Kidney glomerular epithelial cell (primary cell): ENCODE data around the gene SNAI1.
"Not testable (repeated sequence)": the region's sequence is repeated elsewhere in the genome, so short reads cannot be mapped to it uniquely, and the experiment has no call there.

ENCODE experiments used
- DNase-seq: peaks from one replicate; lab custom pipeline; 2025; lab: John Stamatoyannopoulos, UW

SNAI1 gene

DNA sequence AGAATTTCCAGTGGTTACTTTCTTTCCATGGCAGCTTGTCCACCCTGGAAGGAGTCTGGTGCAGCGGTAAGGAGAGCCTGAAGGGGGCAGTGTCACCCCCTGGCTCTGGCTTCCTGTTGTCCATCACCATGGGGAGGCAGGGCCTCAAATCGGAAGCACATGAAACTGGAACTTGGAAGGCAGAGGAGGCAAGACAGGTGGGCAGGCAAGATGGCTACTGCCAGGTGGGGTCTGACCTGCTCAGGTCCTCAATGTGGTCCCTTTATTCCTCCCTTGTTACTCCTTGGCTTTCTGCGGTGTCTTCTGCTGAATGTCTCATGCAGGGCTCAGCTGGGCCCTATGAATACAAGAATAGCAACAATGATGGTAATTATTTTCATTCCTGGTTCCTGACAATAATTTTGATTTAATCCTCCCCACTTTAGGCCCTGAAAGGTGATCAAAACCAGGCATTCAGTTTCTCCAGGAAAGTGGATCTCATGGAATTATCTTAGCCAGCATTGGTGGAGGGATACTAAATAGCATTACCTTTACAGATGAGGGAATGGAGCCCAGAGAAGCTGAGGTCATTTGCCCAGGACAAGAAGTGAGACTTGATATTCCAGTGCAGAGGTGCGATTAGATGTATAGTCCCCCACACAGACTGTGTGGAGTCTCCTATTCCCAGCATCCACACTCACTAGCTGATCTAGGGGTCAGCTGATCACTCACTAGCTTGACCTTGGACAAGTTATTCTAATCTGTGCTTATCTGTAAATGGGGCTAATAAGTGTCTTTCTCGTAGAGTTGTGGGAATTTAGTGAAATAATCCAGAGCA is 17.6 kb upstream of the SNAI1 start:
- no peak for DNase-seq

DNA sequence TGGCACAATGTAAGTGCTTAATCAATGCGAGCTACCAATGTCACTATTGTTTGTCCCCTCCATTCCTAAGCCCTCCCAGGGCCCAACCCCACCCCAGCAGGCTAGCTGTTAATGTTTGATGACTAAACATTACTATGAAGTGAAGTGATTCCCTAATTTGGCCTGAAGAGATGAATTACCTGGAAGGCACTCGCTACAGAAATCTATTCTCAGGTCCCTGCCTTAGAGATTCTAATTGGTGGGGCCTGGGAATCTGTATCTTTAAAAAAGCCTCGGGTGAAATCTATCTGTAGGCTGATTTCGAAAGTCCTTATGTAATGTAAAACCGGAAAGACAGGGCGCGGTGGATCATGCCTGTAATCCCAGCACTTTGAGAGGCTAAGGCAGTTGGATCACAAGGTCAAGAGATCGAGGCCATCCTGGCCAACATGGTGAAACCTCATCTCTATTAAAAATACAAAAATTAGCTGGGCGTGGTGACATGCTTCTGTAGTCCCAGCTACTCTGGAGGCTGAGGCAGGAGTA is 16.9 kb upstream of the SNAI1 start:
- no peak for DNase-seq

DNA sequence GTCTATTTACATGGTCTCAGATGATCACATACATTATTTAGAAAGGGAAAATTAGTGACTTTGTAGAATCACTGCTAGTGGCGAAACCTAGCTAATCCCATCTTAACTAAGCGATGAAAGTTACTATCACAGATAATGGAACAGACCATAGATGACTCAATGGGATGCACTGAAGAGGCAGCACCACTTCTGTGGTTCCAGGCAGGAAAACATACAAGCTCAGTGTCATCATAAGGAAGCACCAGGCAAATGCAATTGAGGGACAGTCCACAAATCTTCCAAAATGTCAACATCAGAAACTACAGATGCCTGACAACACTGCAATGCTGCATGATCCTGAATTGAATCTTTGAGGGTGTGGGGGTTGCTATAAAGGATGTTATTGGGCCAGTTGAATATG is 15.9 kb upstream of the SNAI1 start:
- DNase-seq: no peak

DNA sequence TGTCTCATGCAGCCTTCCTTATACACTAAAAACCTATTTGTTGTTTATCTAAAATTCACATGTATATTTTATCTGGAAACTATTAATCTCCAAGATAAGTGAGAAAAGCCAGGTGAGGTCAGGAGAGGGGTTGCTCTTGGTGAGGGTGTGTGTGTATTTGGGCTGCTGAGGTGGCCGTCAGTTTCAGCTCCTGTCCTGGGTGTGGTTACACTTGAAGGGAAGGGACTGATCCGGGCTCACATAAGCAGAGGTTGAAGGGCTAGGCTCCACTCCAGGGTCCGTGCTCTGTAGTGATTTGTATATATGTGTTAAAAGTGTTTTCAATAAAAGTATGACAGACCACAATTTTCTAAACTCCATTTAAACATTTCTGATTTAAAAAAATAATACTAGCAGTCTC is 13.5 kb upstream of the SNAI1 start:
- no peak for DNase-seq

DNA sequence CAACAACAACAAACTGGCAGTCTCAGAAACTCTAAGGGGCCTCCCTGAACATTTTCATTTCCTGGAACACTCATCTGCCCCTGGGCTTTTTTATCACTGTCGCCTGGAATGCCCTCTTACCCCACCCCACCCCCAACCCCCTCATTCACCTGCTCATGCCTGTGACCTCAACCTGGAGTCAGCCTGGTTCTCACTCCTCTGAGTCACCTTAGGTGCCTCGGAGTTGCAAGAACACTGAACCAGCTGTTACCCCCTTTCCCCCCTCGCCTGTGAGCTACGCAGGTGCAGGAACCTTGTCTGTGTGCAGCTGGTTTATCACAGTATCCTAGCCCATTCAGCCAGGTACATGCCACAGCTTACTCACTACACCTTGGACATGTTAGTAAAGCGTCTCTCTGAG is 12.8 kb upstream of the SNAI1 start:
- no peak for DNase-seq

DNA sequence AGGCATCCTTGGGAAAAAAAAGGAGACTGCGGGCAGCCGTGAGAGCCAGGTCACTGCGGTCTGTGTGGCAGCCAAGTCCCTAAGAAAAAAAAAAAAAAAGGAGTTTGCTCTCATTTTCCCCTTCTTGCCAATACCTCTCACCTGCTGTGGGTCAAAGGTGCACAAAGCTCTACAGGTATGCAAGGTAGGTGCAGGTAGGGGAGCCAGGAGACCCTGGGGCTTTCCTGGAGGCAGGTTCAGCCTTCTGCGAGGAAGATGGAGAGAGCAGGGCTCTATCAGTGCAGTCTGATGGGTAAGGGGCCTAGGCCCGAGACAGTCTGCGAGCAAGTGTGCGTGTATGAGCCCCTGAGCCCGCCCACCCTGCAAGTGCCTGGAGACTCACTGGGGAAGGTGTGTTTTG is 12.3 kb upstream of the SNAI1 start:
- DNase-seq: no peak

DNA sequence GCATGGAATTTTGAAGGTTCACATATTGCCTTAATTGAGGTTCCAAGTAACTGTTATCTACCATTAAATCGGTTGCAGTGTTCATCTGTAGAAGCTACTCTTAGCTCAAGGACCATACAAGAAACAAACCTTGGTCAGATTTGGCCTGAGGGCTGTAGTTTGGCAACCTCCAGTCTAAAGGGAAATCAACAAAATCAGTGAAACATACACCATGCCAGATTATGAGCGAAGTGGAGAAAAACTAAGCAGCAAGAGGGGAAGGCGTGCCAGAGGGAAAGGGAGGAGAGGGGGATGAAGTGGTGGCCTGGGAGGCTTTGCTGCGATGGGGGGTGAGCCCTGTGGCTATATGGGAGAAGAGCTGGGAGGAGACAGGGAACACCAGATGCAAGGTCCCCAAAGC is 8.8 kb upstream of the SNAI1 start:
- no peak for DNase-seq

DNA sequence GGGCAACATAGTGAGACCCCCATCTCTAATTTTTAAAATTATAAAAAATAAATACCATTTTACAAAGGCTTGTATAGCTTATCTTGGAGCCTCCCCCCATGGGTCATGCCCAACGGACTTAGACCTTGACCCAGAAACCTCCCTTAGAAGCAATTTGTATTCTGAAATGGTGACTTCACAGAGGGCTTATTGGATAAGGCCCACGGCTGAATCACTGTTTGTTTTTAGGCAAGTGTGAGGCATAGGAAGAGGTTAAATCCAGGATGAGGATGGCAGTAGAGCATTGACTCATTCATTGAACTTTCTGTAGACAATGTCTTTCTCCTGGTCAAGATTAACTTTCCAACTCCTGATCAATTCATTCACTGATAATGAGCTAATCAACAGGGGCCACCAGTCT is 6.2 kb upstream of the SNAI1 start:
- no peak for DNase-seq

DNA sequence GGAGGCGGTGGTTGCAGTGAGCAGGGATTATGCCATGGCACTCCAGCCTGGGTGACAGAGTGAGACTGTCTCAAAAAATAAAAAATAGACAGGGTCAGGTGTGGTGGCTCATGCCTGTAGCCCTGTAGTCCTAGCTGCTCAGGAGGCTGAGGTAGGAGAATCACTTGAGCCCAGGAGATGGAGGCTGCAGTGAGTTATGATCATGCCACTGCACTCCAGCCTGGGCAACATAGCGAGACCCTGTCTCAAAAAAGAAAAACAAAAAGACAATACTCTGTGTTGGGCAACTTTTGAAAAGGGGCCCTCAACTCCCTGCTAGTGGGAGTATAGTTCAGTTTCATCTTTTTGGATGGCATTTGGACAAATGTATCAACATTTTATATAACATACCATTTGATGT is 5.0 kb upstream of the SNAI1 start:
- not testable (repeated sequence) for DNase-seq

DNA sequence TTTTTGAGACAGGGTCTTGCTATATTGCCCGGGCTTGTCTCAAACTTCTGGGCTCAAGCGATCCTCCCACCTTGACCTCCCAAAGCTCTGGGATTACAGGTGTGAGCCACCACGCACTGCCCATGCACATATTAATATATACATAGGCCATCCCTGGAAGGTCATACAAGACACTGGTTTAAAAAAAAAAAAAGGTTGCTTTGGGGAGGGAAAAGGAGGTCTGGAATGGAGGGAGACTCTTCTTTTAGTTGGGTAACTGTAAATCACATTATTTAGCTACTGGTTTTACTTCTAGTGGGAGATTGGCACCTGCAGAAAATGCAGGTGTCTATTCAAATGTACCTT is 4.1 kb upstream of the SNAI1 start:
- no peak for DNase-seq

DNA sequence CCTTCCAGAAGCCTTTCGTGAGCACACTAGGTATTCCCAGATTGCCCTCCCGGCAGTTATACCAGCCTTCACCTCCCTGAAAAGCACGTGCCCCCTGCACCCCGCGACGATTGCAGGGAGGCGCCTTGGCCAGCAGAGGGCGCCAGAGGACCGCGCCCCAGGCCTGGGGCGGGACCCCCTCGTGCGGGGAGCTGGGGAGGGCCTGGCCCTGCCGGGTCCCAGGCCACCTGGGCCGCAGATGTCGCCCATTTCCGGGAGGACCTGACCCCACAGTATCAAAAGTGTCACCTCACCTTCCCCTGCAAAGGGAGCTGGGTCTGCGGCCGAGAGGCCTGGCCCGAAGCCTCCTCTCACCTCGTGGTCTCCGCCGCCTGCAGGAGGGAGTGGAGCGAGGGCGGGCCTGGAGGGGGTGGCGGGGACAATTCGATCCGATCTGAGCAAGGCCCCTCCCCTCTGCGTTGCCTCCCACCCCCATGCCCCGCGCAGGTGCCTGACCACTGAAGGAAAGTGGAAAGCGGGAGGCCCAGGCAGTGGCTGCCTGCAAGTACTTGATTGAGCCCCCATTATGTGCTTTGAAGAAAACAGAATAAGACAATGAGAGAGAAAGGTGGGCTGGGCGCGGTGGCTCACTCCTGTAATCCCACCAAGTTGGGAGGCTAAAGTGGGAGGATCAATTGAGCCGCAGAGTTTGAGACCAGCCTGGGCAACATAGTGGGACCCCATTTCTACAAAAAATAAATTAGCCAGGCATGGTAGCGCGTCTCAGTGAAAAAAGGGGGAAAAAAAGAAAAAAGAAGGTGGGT is 3.5 kb upstream of the SNAI1 start:
- no peak for DNase-seq

DNA sequence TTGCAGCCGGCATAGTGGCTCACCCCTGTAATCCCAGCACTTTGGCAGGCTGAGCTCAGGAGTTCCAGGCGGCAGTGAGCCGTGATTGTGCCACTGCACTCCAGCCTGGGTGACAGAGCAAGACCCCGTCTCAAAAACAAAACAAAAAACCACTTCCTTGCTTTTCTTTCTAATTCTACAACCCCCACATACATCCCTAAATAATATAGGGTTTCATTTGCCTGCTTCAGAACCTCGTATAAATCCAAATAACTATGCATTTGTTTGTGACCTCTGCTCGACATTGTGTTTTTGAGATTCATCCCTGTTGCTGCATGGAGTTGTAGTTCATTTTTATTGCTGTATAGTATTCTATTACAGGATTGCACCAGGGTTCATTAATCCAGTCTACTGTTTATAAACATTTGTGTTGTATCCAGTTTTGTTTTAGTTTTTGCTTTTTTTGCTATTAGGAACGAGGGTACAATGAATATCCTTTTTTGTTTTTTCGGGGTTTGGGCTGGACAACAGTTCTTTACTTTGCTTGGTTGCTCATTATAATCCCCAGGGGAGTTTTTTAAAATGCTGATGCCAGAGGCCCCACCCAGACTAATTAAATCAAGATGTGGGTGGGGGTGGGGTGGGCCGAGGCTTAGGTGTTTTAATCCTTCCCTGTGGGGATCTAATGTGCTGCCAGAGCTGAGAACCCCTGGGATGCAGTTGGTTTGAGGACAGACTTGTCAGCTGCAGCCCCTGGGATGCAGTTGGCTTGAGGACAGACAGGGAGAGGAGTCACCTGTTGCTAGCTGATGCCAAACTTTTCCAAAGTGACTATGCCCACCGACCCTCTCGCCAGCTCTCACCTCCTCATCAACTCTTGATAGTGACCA is 2.4 kb upstream of the SNAI1 start:
- DNase-seq: no peak

DNA sequence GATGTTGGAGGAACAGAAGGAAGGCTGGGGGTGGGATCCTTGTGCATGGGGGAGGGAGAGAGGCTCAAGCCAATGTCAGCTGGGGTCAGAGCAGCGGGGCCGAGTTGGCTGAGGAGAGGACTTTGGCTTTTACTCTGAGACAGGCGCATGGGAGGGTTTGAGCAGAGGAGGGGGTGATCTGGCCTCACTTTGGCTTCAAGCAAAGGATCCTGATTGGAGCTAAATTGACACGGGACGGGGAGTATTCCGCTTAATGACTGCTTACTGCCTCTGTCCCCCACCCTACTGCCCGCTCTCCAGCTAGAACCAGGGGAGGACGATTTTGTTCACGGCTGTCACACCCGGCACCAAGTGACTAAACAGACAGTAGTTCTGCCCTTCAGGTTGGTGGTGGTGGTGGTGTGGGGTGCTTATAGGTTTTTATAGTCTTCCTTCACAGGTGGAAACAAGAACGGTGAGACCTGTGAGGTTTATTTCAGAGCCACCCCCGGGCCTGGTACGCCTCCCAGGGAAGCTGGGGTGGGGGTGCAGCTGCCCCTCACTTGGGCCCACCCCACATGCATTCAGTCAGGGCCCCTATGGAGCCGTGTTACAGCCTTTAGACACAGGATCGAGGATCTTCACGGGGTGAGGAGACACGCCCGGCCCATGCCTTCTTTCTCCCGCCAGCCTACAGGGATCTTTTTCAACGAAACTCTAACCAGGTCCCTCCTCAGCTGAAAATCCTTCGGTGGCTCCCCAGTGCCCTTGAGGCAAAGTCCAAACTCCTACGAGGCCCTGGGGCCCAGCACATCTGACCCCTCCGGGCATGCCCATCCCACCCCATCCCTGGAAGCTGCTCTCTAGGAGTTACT is 1.3 kb upstream of the SNAI1 start:
- DNase-seq: no peak

DNA sequence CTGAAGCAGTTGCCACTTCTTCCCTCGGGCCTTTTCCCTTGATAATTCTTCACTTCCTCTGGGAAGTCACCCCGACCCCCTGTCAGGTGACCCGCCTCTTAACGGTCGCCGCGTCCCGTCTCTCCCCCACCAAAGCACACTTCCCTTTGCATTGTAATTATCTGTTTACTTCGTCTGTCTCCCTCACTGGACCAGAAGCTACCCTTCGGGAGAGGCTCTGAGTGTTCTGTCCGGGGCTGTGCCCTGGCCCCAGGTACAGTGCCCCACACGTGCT is 771 bp upstream of the SNAI1 start:
- no peak for DNase-seq

DNA sequence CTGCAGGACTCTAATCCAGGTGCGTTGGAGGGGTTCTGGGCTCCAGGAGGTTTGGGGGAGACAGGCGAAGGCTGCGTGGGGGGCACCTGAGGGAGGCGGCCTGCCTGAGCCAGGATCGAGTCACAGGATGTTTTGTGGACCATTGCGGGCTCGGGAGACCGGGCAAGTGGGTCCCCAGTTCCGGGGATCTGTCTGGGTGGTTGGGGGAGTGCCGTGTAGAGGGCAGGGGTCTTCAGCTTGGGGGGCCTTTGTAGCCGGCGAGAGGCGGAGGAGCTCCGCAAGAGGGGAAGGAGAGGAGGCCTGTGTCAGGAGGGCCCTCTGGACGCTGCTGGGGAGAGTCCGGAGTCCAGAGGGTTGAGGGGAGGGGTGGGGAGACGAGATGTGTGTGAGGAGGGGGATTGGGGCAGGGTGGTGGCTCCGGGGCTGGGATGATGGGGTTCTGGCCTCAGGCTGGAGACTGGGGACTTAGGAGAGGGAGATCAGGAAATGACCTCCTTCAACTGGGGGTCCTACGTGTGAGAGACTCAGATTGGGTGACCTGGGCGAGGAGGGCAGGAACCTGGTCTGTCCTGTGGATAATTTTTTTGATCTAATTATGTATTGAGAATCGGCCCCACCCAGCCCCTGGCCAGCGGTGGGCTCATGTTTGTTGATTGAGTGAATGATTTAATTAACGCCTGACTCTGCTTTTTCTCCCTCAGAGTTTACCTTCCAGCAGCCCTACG is 505 bp downstream of the SNAI1 start:
- no peak for DNase-seq

DNA sequence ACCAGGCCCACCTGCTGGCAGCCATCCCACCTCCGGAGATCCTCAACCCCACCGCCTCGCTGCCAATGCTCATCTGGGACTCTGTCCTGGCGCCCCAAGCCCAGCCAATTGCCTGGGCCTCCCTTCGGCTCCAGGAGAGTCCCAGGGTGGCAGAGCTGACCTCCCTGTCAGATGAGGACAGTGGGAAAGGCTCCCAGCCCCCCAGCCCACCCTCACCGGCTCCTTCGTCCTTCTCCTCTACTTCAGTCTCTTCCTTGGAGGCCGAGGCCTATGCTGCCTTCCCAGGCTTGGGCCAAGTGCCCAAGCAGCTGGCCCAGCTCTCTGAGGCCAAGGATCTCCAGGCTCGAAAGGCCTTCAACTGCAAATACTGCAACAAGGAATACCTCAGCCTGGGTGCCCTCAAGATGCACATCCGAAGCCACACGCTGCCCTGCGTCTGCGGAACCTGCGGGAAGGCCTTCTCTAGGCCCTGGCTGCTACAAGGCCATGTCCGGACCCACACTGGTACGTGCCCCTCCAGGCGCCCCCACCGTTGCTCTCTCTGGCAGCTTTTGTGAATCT is 1.1 kb downstream of the SNAI1 start:
- no peak for DNase-seq

DNA sequence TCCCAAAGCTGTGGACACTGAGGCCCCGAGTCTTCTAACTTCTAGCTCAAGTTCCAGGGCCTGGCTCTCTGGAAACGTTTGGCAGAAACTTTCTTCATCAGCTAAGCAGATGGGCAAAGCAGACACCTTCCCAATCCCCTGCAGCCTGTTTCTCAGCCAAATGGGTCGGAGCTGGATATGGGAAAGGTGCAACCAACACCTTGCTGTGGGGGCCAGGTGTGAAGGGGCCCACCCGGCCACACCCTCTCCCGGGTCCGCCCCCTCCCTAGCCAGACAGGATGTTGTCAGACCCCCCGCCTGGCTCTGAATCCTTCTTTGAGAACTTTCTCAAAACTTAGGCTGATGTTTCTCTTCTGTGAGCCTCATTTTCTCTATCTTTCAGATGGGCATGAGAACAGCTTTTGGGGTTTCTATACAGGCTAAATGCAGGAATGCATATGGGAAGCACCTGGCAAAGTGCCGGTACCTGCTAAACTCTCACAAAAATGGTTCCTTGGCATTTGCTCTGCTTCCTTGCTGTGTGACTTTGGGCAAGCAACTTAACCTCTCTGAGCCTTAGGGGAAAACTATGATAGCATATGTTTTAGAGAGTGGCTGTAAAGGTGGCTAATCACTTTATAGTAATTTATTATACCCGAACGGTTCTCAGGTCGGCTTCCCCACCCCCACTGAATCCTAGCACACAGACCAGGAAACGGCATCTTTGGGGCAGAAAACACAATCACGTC is 1.8 kb downstream of the SNAI1 start:
- DNase-seq: no peak

DNA sequence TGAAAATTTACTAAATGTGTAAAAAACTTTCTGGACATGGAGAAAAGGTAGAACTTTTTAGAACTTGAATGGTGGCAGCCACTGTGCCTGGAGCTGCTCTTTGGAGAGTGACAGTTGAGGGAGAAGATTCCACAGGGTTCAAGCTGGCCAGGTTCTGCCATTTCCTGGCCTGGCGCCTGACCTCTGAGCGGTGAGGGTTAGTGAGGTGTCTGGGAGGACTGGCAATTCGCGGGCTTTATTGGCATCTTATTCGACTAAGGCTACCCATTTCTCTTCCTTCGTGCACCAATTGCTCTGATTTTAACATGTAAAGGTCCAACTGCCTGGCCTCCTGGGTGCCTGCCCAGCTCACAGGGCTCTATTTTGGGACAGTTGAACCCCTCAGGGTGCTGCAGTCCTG is 2.4 kb downstream of the SNAI1 start:
- no peak for DNase-seq

DNA sequence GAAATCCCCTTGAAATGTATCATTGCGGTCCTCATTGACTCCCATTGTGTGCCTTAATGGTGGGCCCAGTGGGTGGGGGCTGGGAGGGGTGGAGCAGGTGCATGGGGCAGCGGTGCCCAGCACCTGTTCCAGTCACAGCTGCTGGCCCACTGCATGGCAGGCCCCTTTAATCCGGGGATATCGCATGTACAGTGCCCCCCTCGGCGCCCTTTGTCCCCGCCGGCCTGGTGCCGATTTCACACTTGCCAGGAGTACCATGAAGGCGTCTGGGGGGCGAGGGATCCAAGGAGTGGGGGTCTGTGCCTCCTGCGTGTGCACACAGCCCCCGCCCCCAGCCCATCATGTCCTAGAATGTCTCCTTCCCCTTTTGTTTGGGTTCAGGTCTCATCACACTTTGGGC is 2.8 kb downstream of the SNAI1 start:
- no peak for DNase-seq

DNA sequence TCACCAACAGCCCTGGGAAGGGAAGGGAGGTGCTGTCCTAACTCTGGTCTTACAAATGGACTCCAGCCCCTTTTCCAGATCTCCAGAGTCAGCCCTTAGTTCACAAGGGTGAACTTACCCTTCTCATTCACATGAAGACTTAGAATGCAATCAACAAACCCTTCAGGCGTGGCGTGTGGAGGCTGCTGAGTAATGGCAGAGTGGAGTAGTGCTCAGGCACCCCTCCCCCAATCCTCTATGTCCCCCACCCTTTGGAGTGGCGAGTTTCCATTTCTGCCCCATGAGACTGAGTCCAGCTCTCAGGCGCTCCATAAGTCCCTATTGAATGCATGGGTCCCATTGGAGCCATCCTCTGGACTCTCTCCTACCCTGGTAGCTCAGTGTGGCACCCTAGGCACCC is 3.3 kb downstream of the SNAI1 start:
- DNase-seq: no peak
